ENCODE data around the gene ICAM1. TPM values are rescaled to one million over a fixed set of nuclear protein-coding genes. Genes with fewer than 3 reads are reported as not detected.
"Not testable (repeated sequence)": the region's sequence is repeated elsewhere in the genome, so short reads cannot be mapped to it uniquely, and the experiment has no call there.

Gene ICAM1
- total RNA-seq, 2 experiments from 2014 or later: 33.2 to 33.6 TPM

GRCh38 chr19:10279737-10280442 is 9.0 kb downstream of the ICAM1 start:
- Mint-ChIP-seq H3K9me3 (no peaks in the 10 kb centered on the region), H3K36me3 (peaks cover 44% of the 10 kb centered on the region), H3K4me3 (no peak overlapping the region)

GRCh38 chr19:10282043-10282442 is 11.1 kb downstream of the ICAM1 start:
- not testable (repeated sequence) for DNase-seq, H3K9me3 Mint-ChIP-seq, H3K4me3 Mint-ChIP-seq, H3K27ac Mint-ChIP-seq, H3K27me3 Mint-ChIP-seq
- Mint-ChIP-seq H3K36me3 (peaks cover 55% of the 10 kb centered on the region), H3K4me1 (peaks cover 25% of the 10 kb centered on the region)

More at GRCh38 chr19:10279737-10280442, 9.0 kb downstream of the ICAM1 start:
- no peak for DNase-seq
- Mint-ChIP-seq H3K4me1 (peaks cover 11% of the 10 kb centered on the region), H3K27me3 (no peaks in the 10 kb centered on the region), H3K27ac (peak overlapping the region; percentile 44)

- no peak for DNase-seq
- Mint-ChIP-seq H3K27ac (no peak overlapping the region), H3K9me3 (no peaks in the 10 kb centered on the region), H3K36me3 (peaks cover 47% of the 10 kb centered on the region), H3K4me3 (no peak overlapping the region), H3K27me3 (peaks cover 15% of the 10 kb centered on the region), H3K4me1 (peaks cover 31% of the 10 kb centered on the region)
These were observed 12.6 kb downstream of the ICAM1 start for GRCh38 chr19:10283301-10284064.

- DNase-seq: no peak
- H3K27me3 Mint-ChIP-seq: peaks cover 24% of the 10 kb centered on the region
- peaks cover 35% of the 10 kb centered on the region for H3K4me1 Mint-ChIP-seq
- no peaks in the 10 kb centered on the region for H3K9me3 Mint-ChIP-seq
- peaks cover 42% of the 10 kb centered on the region for H3K36me3 Mint-ChIP-seq
- H3K4me3 Mint-ChIP-seq: no peak overlapping the region
- H3K27ac Mint-ChIP-seq: no peak overlapping the region
These were observed 13.4 kb downstream of the ICAM1 start for GRCh38 chr19:10284065-10284959.

GRCh38 chr19:10284960-10285278 is 14.0 kb downstream of the ICAM1 start:
- Mint-ChIP-seq H3K36me3 (peaks cover 38% of the 10 kb centered on the region), H3K27me3 (peaks cover 29% of the 10 kb centered on the region), H3K27ac (no peak overlapping the region), H3K4me3 (no peak overlapping the region), H3K4me1 (peaks cover 33% of the 10 kb centered on the region), H3K9me3 (no peaks in the 10 kb centered on the region)
- DNase-seq: no peak

- Mint-ChIP-seq H3K4me1 (peaks cover 34% of the 10 kb centered on the region), H3K27me3 (peaks cover 34% of the 10 kb centered on the region), H3K36me3 (peaks cover 36% of the 10 kb centered on the region), H3K9me3 (no peaks in the 10 kb centered on the region), H3K27ac (no peak overlapping the region), H3K4me3 (no peak overlapping the region)
- DNase-seq: no peak
These were observed 14.5 kb downstream of the ICAM1 start for GRCh38 chr19:10285393-10285792.

- H3K27me3 Mint-ChIP-seq: peaks cover 50% of the 10 kb centered on the region
- no peak within 1 kb of the TSS for H3K27ac Mint-ChIP-seq
- peak within 1 kb of the TSS; percentile 10 for H3K4me3 Mint-ChIP-seq
These were observed 16.1 kb downstream of the ICAM1 start, which contains the start of gene ICAM4 for GRCh38 chr19:10286803-10287737. Gene ICAM4 (plus strand): TSS chr19:10286955. CDS start chr19:10287013, 58 bp downstream.

GRCh38 chr19:10288662-10289166 is 17.8 kb downstream of the ICAM1 start:
- H3K4me1 Mint-ChIP-seq: peaks cover 54% of the 10 kb centered on the region
- H3K9me3 Mint-ChIP-seq: no peaks in the 10 kb centered on the region
- H3K36me3 Mint-ChIP-seq: peaks cover 25% of the 10 kb centered on the region
- peak overlapping the region; percentile 77 for H3K4me3 Mint-ChIP-seq
- H3K27ac Mint-ChIP-seq: peak overlapping the region; percentile 25
- peak; percentile 44 for DNase-seq
- peaks cover 67% of the 10 kb centered on the region for H3K27me3 Mint-ChIP-seq

More at GRCh38 chr19:10286803-10287737, 16.1 kb downstream of the ICAM1 start, which contains the start of gene ICAM4:
- peak; percentile 37 for DNase-seq
- H3K4me1 Mint-ChIP-seq: peaks cover 43% of the 10 kb centered on the region
- H3K9me3 Mint-ChIP-seq: no peaks in the 10 kb centered on the region
- peaks cover 29% of the 10 kb centered on the region for H3K36me3 Mint-ChIP-seq

GRCh38 chr19:10289167-10289835 is 18.4 kb downstream of the ICAM1 start:
- DNase-seq: peak; percentile 77
- Mint-ChIP-seq H3K27me3 (peaks cover 73% of the 10 kb centered on the region), H3K9me3 (no peaks in the 10 kb centered on the region), H3K4me1 (peaks cover 54% of the 10 kb centered on the region), H3K27ac (no peak overlapping the region), H3K4me3 (peak overlapping the region; percentile 77), H3K36me3 (peaks cover 22% of the 10 kb centered on the region)

GRCh38 chr19:10289836-10290356 is 19.0 kb downstream of the ICAM1 start, which contains the start of gene ICAM5:
Gene ICAM5 (plus strand): TSS chr19:10289952. CDS start chr19:10290044, 92 bp downstream.
- peak within 1 kb of the TSS; percentile 25 for H3K27ac Mint-ChIP-seq
- DNase-seq: peak; percentile 57
- peaks cover 79% of the 10 kb centered on the region for H3K27me3 Mint-ChIP-seq
- H3K36me3 Mint-ChIP-seq: peaks cover 16% of the 10 kb centered on the region
- peaks cover 58% of the 10 kb centered on the region for H3K4me1 Mint-ChIP-seq
- peak within 1 kb of the TSS; percentile 77 for H3K4me3 Mint-ChIP-seq
- H3K9me3 Mint-ChIP-seq: no peaks in the 10 kb centered on the region

GRCh38 chr19:10290357-10290875 is 19.5 kb downstream of the ICAM1 start:
- Mint-ChIP-seq H3K9me3 (no peaks in the 10 kb centered on the region), H3K36me3 (peaks cover 10% of the 10 kb centered on the region), H3K4me1 (peaks cover 55% of the 10 kb centered on the region), H3K4me3 (peak overlapping the region; percentile 77), H3K27me3 (peaks cover 84% of the 10 kb centered on the region), H3K27ac (peak overlapping the region; percentile 11)
- DNase-seq: no peak

- H3K27me3 Mint-ChIP-seq: peaks cover 90% of the 10 kb centered on the region
- no peak overlapping the region for H3K27ac Mint-ChIP-seq
- no peaks in the 10 kb centered on the region for H3K9me3 Mint-ChIP-seq
- H3K4me1 Mint-ChIP-seq: peaks cover 57% of the 10 kb centered on the region
- peaks cover 7% of the 10 kb centered on the region for H3K36me3 Mint-ChIP-seq
- peak; percentile 48 for DNase-seq
- peak overlapping the region; percentile 77 for H3K4me3 Mint-ChIP-seq
These were observed 20.1 kb downstream of the ICAM1 start for GRCh38 chr19:10290876-10291553.
